ENCODE data around the gene IER2.
"Not testable (repeated sequence)": the region's sequence is repeated elsewhere in the genome, so short reads cannot be mapped to it uniquely, and the experiment has no call there.

IER2 gene

GRCh38 chr19:13139633-13140311, 10.4 kb upstream of the IER2 start:
- Histone ChIP-seq H3K27me3 (ENCODE audit: insufficient read depth, low read length, poor library complexity) (no peaks in the 10 kb centered on the region), H4K8ac (ENCODE audit: low read depth, low read length) (no peak overlapping the region), H2BK15ac (replicated peaks; ENCODE audit: low read depth) (no peak overlapping the region), H2BK120ac (ENCODE audit: low read depth, low read length) (no peak overlapping the region), H3K18ac (ENCODE audit: low read length) (no peak overlapping the region), H4K5ac (ENCODE audit: low read length) (no peak overlapping the region), H3K56ac (ENCODE audit: low read length) (no peak overlapping the region), H3K9ac (ENCODE audit: low read length) (no peak overlapping the region), H3K4me3 (ENCODE audit: low read length) (no peak overlapping the region), H2BK5ac (ENCODE audit: low read length) (no peak overlapping the region), H3K4me1 (ENCODE audit: control insufficient read depth, low read depth, low read length) (no peaks in the 10 kb centered on the region), H3K79me2 (ENCODE audit: control insufficient read depth, insufficient read depth, low read length) (peaks cover under 1% of the 10 kb centered on the region), H3K79me1 (ENCODE audit: low read length) (peaks cover 3% of the 10 kb centered on the region), H3K27ac (ENCODE audit: low read depth, low read length) (no peak overlapping the region), H3K4me2 (ENCODE audit: low read length) (no peak overlapping the region), H3K4ac (ENCODE audit: low read depth, low read length) (no peak overlapping the region), H2AK5ac (ENCODE audit: low read length) (no peak overlapping the region), H3K36me3 (ENCODE audit: control insufficient read depth, insufficient read depth, low read length) (peaks cover 24% of the 10 kb centered on the region), H3K23ac (ENCODE audit: low read length) (no peak overlapping the region)
- no CpG with 5 or more reads among the region's 11 CpGs for WGBS (ENCODE audit: extremely low coverage, insufficient coverage, low lambda C conversion rate)
- DNase-seq: no peak

GRCh38 chr19:13146763-13147563, 3.2 kb upstream of the IER2 start:
- Histone ChIP-seq H4K8ac (ENCODE audit: low read depth, low read length) (no peak overlapping the region), H3K27ac (ENCODE audit: low read depth, low read length) (no peak overlapping the region), H3K23ac (ENCODE audit: low read length) (no peak overlapping the region), H4K5ac (ENCODE audit: low read length) (no peak overlapping the region), H3K4me3 (ENCODE audit: low read length) (no peak overlapping the region), H2BK5ac (ENCODE audit: low read length) (no peak overlapping the region), H2AK5ac (ENCODE audit: low read length) (no peak overlapping the region), H3K4me2 (ENCODE audit: low read length) (no peak overlapping the region), H3K18ac (ENCODE audit: low read length) (no peak overlapping the region), H3K4me1 (ENCODE audit: control insufficient read depth, low read depth, low read length) (no peaks in the 10 kb centered on the region), H3K27me3 (ENCODE audit: insufficient read depth, low read length, poor library complexity) (no peaks in the 10 kb centered on the region), H2BK120ac (ENCODE audit: low read depth, low read length) (no peak overlapping the region), H3K79me2 (ENCODE audit: control insufficient read depth, insufficient read depth, low read length) (peaks cover 9% of the 10 kb centered on the region), H2BK15ac (replicated peaks; ENCODE audit: low read depth) (no peak overlapping the region), H3K79me1 (ENCODE audit: low read length) (peaks cover 2% of the 10 kb centered on the region), H3K36me3 (ENCODE audit: control insufficient read depth, insufficient read depth, low read length) (no peaks in the 10 kb centered on the region), H3K9ac (ENCODE audit: low read length) (no peak overlapping the region), H3K56ac (ENCODE audit: low read length) (no peak overlapping the region), H3K4ac (ENCODE audit: low read depth, low read length) (no peak overlapping the region)
- no CpG with 5 or more reads among the region's 16 CpGs for WGBS (ENCODE audit: extremely low coverage, insufficient coverage, low lambda C conversion rate)
- no peak for DNase-seq

GRCh38 chr19:13149173-13149627, 1.0 kb upstream of the IER2 start:
- Histone ChIP-seq H3K23ac (ENCODE audit: low read length) (peak overlapping the region; percentile 89), H3K9ac (ENCODE audit: low read length) (peak overlapping the region; percentile 90), H3K79me2 (ENCODE audit: control insufficient read depth, insufficient read depth, low read length) (peaks cover 22% of the 10 kb centered on the region), H3K4me2 (ENCODE audit: low read length) (peak overlapping the region; percentile 96), H3K56ac (ENCODE audit: low read length) (peak overlapping the region; percentile 96), H3K4me3 (ENCODE audit: low read length) (peak overlapping the region; percentile 80)
- H4K8ac ChIP-seq (ENCODE audit: low read depth, low read length); H2AK5ac ChIP-seq (ENCODE audit: low read length); H3K4ac ChIP-seq (ENCODE audit: low read depth, low read length); H3K36me3 ChIP-seq (ENCODE audit: control insufficient read depth, insufficient read depth, low read length); H4K5ac ChIP-seq (ENCODE audit: low read length); H3K4me1 ChIP-seq (ENCODE audit: control insufficient read depth, low read depth, low read length); H2BK15ac ChIP-seq (replicated peaks; ENCODE audit: low read depth); H2BK5ac ChIP-seq (ENCODE audit: low read length); H3K79me1 ChIP-seq (ENCODE audit: low read length); H2BK120ac ChIP-seq (ENCODE audit: low read depth, low read length); DNase-seq; H3K18ac ChIP-seq (ENCODE audit: low read length); H3K27me3 ChIP-seq (ENCODE audit: insufficient read depth, low read length, poor library complexity); H3K27ac ChIP-seq (ENCODE audit: low read depth, low read length): not testable (repeated sequence)
- WGBS (ENCODE audit: extremely low coverage, insufficient coverage, low lambda C conversion rate): no CpG with 5 or more reads among the region's 17 CpGs

GRCh38 chr19:13149628-13150186, 504 bp upstream of the IER2 start:
- Histone ChIP-seq H3K4ac (ENCODE audit: low read depth, low read length) (no peak overlapping the region), H3K27ac (ENCODE audit: low read depth, low read length) (no peak overlapping the region), H2BK15ac (replicated peaks; ENCODE audit: low read depth) (no peak overlapping the region), H3K27me3 (ENCODE audit: insufficient read depth, low read length, poor library complexity) (no peaks in the 10 kb centered on the region), H3K4me2 (ENCODE audit: low read length) (peak overlapping the region; percentile 96), H3K18ac (ENCODE audit: low read length) (peak overlapping the region; percentile 13), H2BK5ac (ENCODE audit: low read length) (no peak overlapping the region), H3K36me3 (ENCODE audit: control insufficient read depth, insufficient read depth, low read length) (no peaks in the 10 kb centered on the region), H3K4me3 (ENCODE audit: low read length) (peak overlapping the region; percentile 80), H3K9ac (ENCODE audit: low read length) (peak overlapping the region; percentile 90), H3K79me2 (ENCODE audit: control insufficient read depth, insufficient read depth, low read length) (peaks cover 27% of the 10 kb centered on the region), H2AK5ac (ENCODE audit: low read length) (no peak overlapping the region), H4K5ac (ENCODE audit: low read length) (no peak overlapping the region), H2BK120ac (ENCODE audit: low read depth, low read length) (no peak overlapping the region), H3K4me1 (ENCODE audit: control insufficient read depth, low read depth, low read length) (no peaks in the 10 kb centered on the region), H3K23ac (ENCODE audit: low read length) (peak overlapping the region; percentile 89), H4K8ac (ENCODE audit: low read depth, low read length) (no peak overlapping the region), H3K79me1 (ENCODE audit: low read length) (peaks cover 2% of the 10 kb centered on the region), H3K56ac (ENCODE audit: low read length) (peak overlapping the region; percentile 96)
- DNase-seq: no peak
- no CpG with 5 or more reads among the region's 46 CpGs for WGBS (ENCODE audit: extremely low coverage, insufficient coverage, low lambda C conversion rate)

- H3K27me3 ChIP-seq (ENCODE audit: insufficient read depth, low read length, poor library complexity): no peaks in the 10 kb centered on the region
- WGBS (ENCODE audit: extremely low coverage, insufficient coverage, low lambda C conversion rate): no CpG with 5 or more reads among the region's 34 CpGs
Measured at GRCh38 chr19:13150931-13151604, 857 bp downstream of the IER2 start.

More at GRCh38 chr19:13150931-13151604, 857 bp downstream of the IER2 start:
- Histone ChIP-seq H2AK5ac (ENCODE audit: low read length) (peak overlapping the region; percentile 37), H4K8ac (ENCODE audit: low read depth, low read length) (no peak overlapping the region), H3K4ac (ENCODE audit: low read depth, low read length) (peak overlapping the region; percentile 89), H2BK5ac (ENCODE audit: low read length) (peak overlapping the region; percentile 78), H3K36me3 (ENCODE audit: control insufficient read depth, insufficient read depth, low read length) (no peaks in the 10 kb centered on the region), H3K4me1 (ENCODE audit: control insufficient read depth, low read depth, low read length) (no peaks in the 10 kb centered on the region), H3K18ac (ENCODE audit: low read length) (peak overlapping the region; percentile 77), H3K4me3 (ENCODE audit: low read length) (peak overlapping the region; percentile 91), H2BK120ac (ENCODE audit: low read depth, low read length) (peak overlapping the region; percentile 88), H3K79me2 (ENCODE audit: control insufficient read depth, insufficient read depth, low read length) (peaks cover 27% of the 10 kb centered on the region), H4K5ac (ENCODE audit: low read length) (peak overlapping the region; percentile 41), H3K79me1 (ENCODE audit: low read length) (peaks cover 2% of the 10 kb centered on the region), H3K27ac (ENCODE audit: low read depth, low read length) (peak overlapping the region; percentile 85), H3K23ac (ENCODE audit: low read length) (peak overlapping the region; percentile 72), H2BK15ac (replicated peaks; ENCODE audit: low read depth) (peak overlapping the region; percentile 14), H3K9ac (ENCODE audit: low read length) (peak overlapping the region; percentile 97), H3K56ac (ENCODE audit: low read length) (peak overlapping the region; percentile 93), H3K4me2 (ENCODE audit: low read length) (peak overlapping the region; percentile 43)
- DNase-seq: no peak
